OCI-LY3 (cell line): ENCODE measurements around the gene KLHL42.

Experiments used
- H2AFZ ChIP-seq: fragments of 200-600, 300-600 bp; shearing (Covaris generic); 2 replicates; pipeline ENCODE4 v1.6.0; 2014; ENCODE audit warnings: antibody characterized with exemption, low read depth, low read length
- H3K27ac ChIP-seq: fragments of 200-600, 300-600 bp; sonication (generic); 2 replicates; pipeline ENCODE4 v1.5.1; 2014; ENCODE audit warnings: mild to moderate bottlenecking, low read length, moderate library complexity, mixed read lengths
- H3K27me3 ChIP-seq: fragments of 200-600, 300-600 bp; sonication (generic); 2 replicates; pipeline ENCODE4 v1.6.1; 2014; ENCODE audit warnings: low read depth, low read length, mixed read lengths
- H3K36me3 ChIP-seq: fragments of 200-600, 300-600 bp; sonication (generic); replicated peaks from 2 replicates; pipeline ENCODE3; 2014; ENCODE audit warnings: low read depth, low read length, mixed read lengths
- H3K4me1 ChIP-seq: fragments of 300-600, 200-600 bp; sonication (generic); 2 replicates; pipeline ENCODE4 v1.6.1; 2014; ENCODE audit warnings: low read length, mixed read lengths
- H3K4me2 ChIP-seq: fragments of 200-600, 300-600 bp; sonication (generic); 2 replicates; pipeline ENCODE4 v1.6.1; 2014; ENCODE audit warnings: low read length, mixed read lengths
- H3K4me3 ChIP-seq: fragments of 300-600, 200-600 bp; sonication (generic); 2 replicates; pipeline ENCODE4 v1.5.1; 2014; ENCODE audit warnings: antibody characterized with exemption, mild to moderate bottlenecking, low read length, moderate library complexity
- H3K79me2 ChIP-seq: fragments of 300-600, 200-600 bp; shearing (Covaris generic); 2 replicates; pipeline ENCODE4 v1.6.1; 2014; ENCODE audit warnings: mild to moderate bottlenecking, low read length, mixed read lengths
- H3K9ac ChIP-seq: fragments of 300-600, 200-600 bp; shearing (Covaris generic); 2 replicates; pipeline ENCODE4 v1.6.0; 2014; ENCODE audit warnings: mild to moderate bottlenecking, low read length, moderate library complexity
- H3K9me3 ChIP-seq: fragments of 200-600, 300-600 bp; shearing (Covaris generic); 2 replicates; pipeline ENCODE4 v1.6.1; 2014; ENCODE audit warnings: low read length, mixed read lengths; ENCODE audit not compliant: insufficient read depth
- H4K20me1 ChIP-seq: fragments of 200-600, 300-600 bp; sonication (generic); 2 replicates; pipeline ENCODE4 v1.6.1; 2016; ENCODE audit warnings: low read length, mixed read lengths; ENCODE audit not compliant: insufficient read depth
- EZH2phosphoT487 ChIP-seq: fragments of 200-600 bp; shearing (Covaris generic); IDR thresholded peaks from 2 replicates; pipeline ENCODE4 v1.6.1; 2018; ENCODE audit warnings: antibody characterized with exemption, mixed run types, low read depth
- TF ChIP-seq, protein P1 (sequence below): fragments of 200-600, 300-600 bp; sonication (generic); IDR thresholded peaks from 2 replicates; pipeline ENCODE4 v1.5.1; 2014; ENCODE audit warnings: antibody characterized with exemption, low read length, low read depth

KLHL42 gene

GRCh38 chr12:27812502-27812901 is 32.5 kb downstream of the KLHL42 start:
- peaks cover 2% of the 10 kb centered on the region; the same call in 1 of the 2 replicates for H3K4me1 ChIP-seq
- no peak overlapping the region for H2AFZ ChIP-seq
- no peaks in the 10 kb centered on the region for H3K36me3 ChIP-seq
- no peak overlapping the region for H3K4me2 ChIP-seq
- TF ChIP-seq, protein P1, sequence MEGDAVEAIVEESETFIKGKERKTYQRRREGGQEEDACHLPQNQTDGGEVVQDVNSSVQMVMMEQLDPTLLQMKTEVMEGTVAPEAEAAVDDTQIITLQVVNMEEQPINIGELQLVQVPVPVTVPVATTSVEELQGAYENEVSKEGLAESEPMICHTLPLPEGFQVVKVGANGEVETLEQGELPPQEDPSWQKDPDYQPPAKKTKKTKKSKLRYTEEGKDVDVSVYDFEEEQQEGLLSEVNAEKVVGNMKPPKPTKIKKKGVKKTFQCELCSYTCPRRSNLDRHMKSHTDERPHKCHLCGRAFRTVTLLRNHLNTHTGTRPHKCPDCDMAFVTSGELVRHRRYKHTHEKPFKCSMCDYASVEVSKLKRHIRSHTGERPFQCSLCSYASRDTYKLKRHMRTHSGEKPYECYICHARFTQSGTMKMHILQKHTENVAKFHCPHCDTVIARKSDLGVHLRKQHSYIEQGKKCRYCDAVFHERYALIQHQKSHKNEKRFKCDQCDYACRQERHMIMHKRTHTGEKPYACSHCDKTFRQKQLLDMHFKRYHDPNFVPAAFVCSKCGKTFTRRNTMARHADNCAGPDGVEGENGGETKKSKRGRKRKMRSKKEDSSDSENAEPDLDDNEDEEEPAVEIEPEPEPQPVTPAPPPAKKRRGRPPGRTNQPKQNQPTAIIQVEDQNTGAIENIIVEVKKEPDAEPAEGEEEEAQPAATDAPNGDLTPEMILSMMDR, result no peak
- TF ChIP-seq EZH2phosphoT487, result no peak
- H3K4me3 ChIP-seq, result no peak overlapping the region
- H3K27me3 ChIP-seq, result no peaks in the 10 kb centered on the region
- H4K20me1 ChIP-seq, result no peaks in the 10 kb centered on the region
- peaks cover 6% of the 10 kb centered on the region; the same call in 1 of the 2 replicates for H3K9me3 ChIP-seq
- no peak overlapping the region for H3K27ac ChIP-seq
- H3K9ac ChIP-seq, result no peak overlapping the region
- H3K79me2 ChIP-seq, result no peaks in the 10 kb centered on the region

GRCh38 chr12:27814411-27814810 is 34.4 kb downstream of the KLHL42 start:
- Histone ChIP-seq H3K4me3 (no peak overlapping the region), H3K36me3 (no peaks in the 10 kb centered on the region), H3K79me2 (no peaks in the 10 kb centered on the region), H3K4me2 (no peak overlapping the region), H2AFZ (no peak overlapping the region), H3K27ac (no peak overlapping the region), H3K4me1 (peaks cover 4% of the 10 kb centered on the region; the same call in 1 of the 2 replicates), H3K9me3 (peaks cover 6% of the 10 kb centered on the region; the same call in 1 of the 2 replicates), H3K27me3 (no peaks in the 10 kb centered on the region), H3K9ac (no peak overlapping the region), H4K20me1 (no peaks in the 10 kb centered on the region)
- TF ChIP-seq, protein P1, result no peak
- no peak for TF ChIP-seq EZH2phosphoT487

GRCh38 chr12:27814851-27815591 is 35.0 kb downstream of the KLHL42 start:
- Histone ChIP-seq H3K27me3 (no peaks in the 10 kb centered on the region), H3K9ac (no peak overlapping the region), H3K9me3 (peaks cover 6% of the 10 kb centered on the region; the same call in 1 of the 2 replicates), H2AFZ (no peak overlapping the region), H3K27ac (no peak overlapping the region), H3K4me3 (no peak overlapping the region), H4K20me1 (no peaks in the 10 kb centered on the region), H3K4me2 (no peak overlapping the region), H3K79me2 (no peaks in the 10 kb centered on the region), H3K4me1 (peaks cover 5% of the 10 kb centered on the region; the same call in 1 of the 2 replicates), H3K36me3 (no peaks in the 10 kb centered on the region)
- TF ChIP-seq, protein P1, result no peak

DNA sequence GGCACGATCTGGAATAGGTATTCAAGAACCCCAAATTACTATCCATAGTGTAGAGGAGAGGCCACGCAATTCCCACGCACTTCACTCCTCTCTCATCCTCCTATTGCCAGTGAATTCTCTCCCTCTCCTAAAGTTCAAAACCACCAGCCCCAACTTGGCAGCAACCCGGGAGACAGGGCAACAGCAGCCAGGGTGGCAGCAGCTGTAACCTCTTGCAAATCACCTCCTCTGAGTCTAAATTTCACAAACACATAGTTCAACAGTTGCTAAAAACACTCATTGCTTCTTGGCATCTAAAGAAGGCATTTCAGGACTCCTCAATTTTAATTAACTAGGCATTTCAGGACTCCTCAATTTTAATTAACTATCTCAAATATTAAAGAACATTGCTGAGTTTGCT is 37.7 kb downstream of the KLHL42 start:
- Histone ChIP-seq H3K9ac (no peak overlapping the region), H3K27me3 (no peaks in the 10 kb centered on the region), H3K4me2 (no peak overlapping the region), H3K4me3 (no peak overlapping the region), H2AFZ (no peak overlapping the region), H3K9me3 (peaks cover under 1% of the 10 kb centered on the region; the same call in 1 of the 2 replicates), H3K4me1 (peaks cover 24% of the 10 kb centered on the region), H3K36me3 (no peaks in the 10 kb centered on the region), H3K27ac (no peak overlapping the region), H3K79me2 (no peaks in the 10 kb centered on the region), H4K20me1 (no peaks in the 10 kb centered on the region)
- no peak for TF ChIP-seq EZH2phosphoT487
- TF ChIP-seq, protein P1, result no peak
